Fibroblast of lung (primary cell): ENCODE results near the gene KNDC1. TPM values are rescaled to one million over a fixed set of nuclear protein-coding genes. Genes with fewer than 3 reads are reported as not detected.

Experiments
- DNase-seq, 2 donors: peaks; one replicate each; pipeline versions ENCODE4 v3.0.0 to v3.0.0-alpha.2; 2010; ENCODE audit warnings: low read depth in 2 of 2
- H2AFZ ChIP-seq: 2 replicates; pipeline ENCODE4 v1.5.1; 2012; ENCODE audit warnings: low read length, control low read depth, inconsistent platforms
- H3K27ac ChIP-seq: 2 replicates; pipeline ENCODE4 v1.5.1; 2011; ENCODE audit warnings: low read length, control low read depth; ENCODE audit not compliant: insufficient read depth
- H3K27me3 ChIP-seq: 2 replicates; pipeline ENCODE4 v1.5.1; 2011; ENCODE audit warnings: mild to moderate bottlenecking, low read length; ENCODE audit not compliant: control insufficient read depth, insufficient read depth
- H3K36me3 ChIP-seq: 2 replicates; pipeline ENCODE4 v1.5.1; 2011; ENCODE audit warnings: low read length; ENCODE audit not compliant: control insufficient read depth, insufficient read depth
- H3K4me1 ChIP-seq: 2 replicates; pipeline ENCODE4 v1.5.1; 2011; ENCODE audit warnings: low read length; ENCODE audit not compliant: control insufficient read depth, insufficient read depth; ENCODE audit errors: extremely low read depth
- H3K4me2 ChIP-seq: 2 replicates; pipeline ENCODE4 v1.5.1; 2011; ENCODE audit warnings: low read length, control low read depth; ENCODE audit not compliant: insufficient read depth; ENCODE audit errors: extremely low read depth
- H3K4me3 ChIP-seq, 4 experiments: fragments of 200-600 bp in 1 of 4; sonication (generic) in 1 of 4; replicated peaks in 1 of 4; 2 replicates each; pipeline ENCODE4 v1.5.1; 2011 to 2016; ENCODE audit warnings: low read length in 4 of 4, low read depth in 3 of 4, mild to moderate bottlenecking in 3 of 4, control low read depth in 2 of 4, inconsistent platforms in 1 of 4, mixed read lengths in 1 of 4; ENCODE audit not compliant: insufficient read depth in 1 of 4; ENCODE audit errors: control extremely low read depth in 1 of 4
- H3K79me2 ChIP-seq: 2 replicates; pipeline ENCODE4 v1.5.1; 2012; ENCODE audit warnings: mild to moderate bottlenecking, low read length, inconsistent platforms; ENCODE audit not compliant: control insufficient read depth, insufficient read depth
- H3K9ac ChIP-seq: 2 replicates; pipeline ENCODE4 v1.5.1; 2011; ENCODE audit warnings: mild to moderate bottlenecking, low read length, control low read depth; ENCODE audit not compliant: insufficient read depth
- H3K9me3 ChIP-seq: 2 replicates; pipeline ENCODE4 v1.5.1; 2012; ENCODE audit warnings: low read depth, low read length; ENCODE audit not compliant: control insufficient read depth, insufficient read depth
- H4K20me1 ChIP-seq: 2 replicates; pipeline ENCODE4 v1.5.1; 2011; ENCODE audit warnings: low read length; ENCODE audit not compliant: control insufficient read depth, insufficient read depth; ENCODE audit errors: extremely low read depth
- CTCF ChIP-seq, 2 donors: IDR thresholded peaks in 1 of 2; conservative IDR thresholded peaks in 1 of 2; 1 replicate in 1 of 2; 2 replicates in 1 of 2; pipeline ENCODE4 v1.5.1; 2011 to 2012; ENCODE audit warnings: low read length in 2 of 2, control low read depth in 1 of 2, inconsistent platforms in 1 of 2, low read depth in 1 of 2, mild to moderate bottlenecking in 1 of 2
- EZH2 ChIP-seq: IDR thresholded peaks from 2 replicates; pipeline ENCODE4 v1.5.1; 2012; ENCODE audit warnings: low read length, control low read depth, mild to moderate bottlenecking; ENCODE audit errors: missing control alignments
- polyA plus RNA-seq, 2 donors: library from polyadenylated mRNA; depleted of rRNA in 1 of 2; stranded (reverse) in 1 of 2; unstranded in 1 of 2; fragments of >200 nt; gene quantifications; 2 replicates each; pipeline ENCODE4 v1.2.1, GENCODE V29; 2011 to 2012; ENCODE audit warnings: missing spikeins in 1 of 2
- total RNA-seq: library from RNA; depleted of rRNA; stranded (reverse); fragments of >200 nt; gene quantifications from 2 replicates; pipeline ENCODE4 v1.2.1, GENCODE V29; 2014

The KNDC1 gene
- total and polyA plus RNA-seq, 2 donors (not counting 1 experiment from before 2014, with no cell fraction given), result 0.20 to 0.50 TPM

GRCh38 chr10:133183646-133184378 is 23.8 kb downstream of the KNDC1 start:
- Histone ChIP-seq H3K27ac (no peak overlapping the region), H3K4me1 (no peaks in the 10 kb centered on the region), H3K79me2 (no peaks in the 10 kb centered on the region), H3K27me3 (no peaks in the 10 kb centered on the region), H3K4me3 (no peak overlapping the region), H4K20me1 (no peaks in the 10 kb centered on the region), H3K9ac (no peak overlapping the region), H3K36me3 (no peaks in the 10 kb centered on the region), H3K9me3 (peaks cover 2% of the 10 kb centered on the region), H2AFZ (no peak overlapping the region), H3K4me2 (no peak overlapping the region)
- TF ChIP-seq EZH2 (no peak), CTCF (conservative IDR thresholded peaks at IDR 0.05 in 1 of 2, IDR thresholded peaks at IDR 0.05 in 1 of 2; ENCODE audit: low read depth in 1 of 2, low read length in 2 of 2) (no peak)
- DNase-seq, result no peak

GRCh38 chr10:133184591-133185244 is 24.7 kb downstream of the KNDC1 start:
- H3K27ac ChIP-seq, result no peak overlapping the region
- no peak overlapping the region for H3K9ac ChIP-seq
- no peak for DNase-seq
- H3K4me3 ChIP-seq, result no peak overlapping the region
- no peaks in the 10 kb centered on the region for H4K20me1 ChIP-seq
- no peaks in the 10 kb centered on the region for H3K4me1 ChIP-seq
- TF ChIP-seq CTCF (conservative IDR thresholded peaks at IDR 0.05 in 1 of 2, IDR thresholded peaks at IDR 0.05 in 1 of 2; ENCODE audit: low read depth in 1 of 2, low read length in 2 of 2), result no peak
- TF ChIP-seq EZH2, result no peak
- no peak overlapping the region for H3K4me2 ChIP-seq
- H3K79me2 ChIP-seq, result no peaks in the 10 kb centered on the region
- H3K36me3 ChIP-seq, result no peaks in the 10 kb centered on the region
- no peaks in the 10 kb centered on the region for H3K27me3 ChIP-seq
- peaks cover 2% of the 10 kb centered on the region for H3K9me3 ChIP-seq
- no peak overlapping the region for H2AFZ ChIP-seq

- H3K27ac ChIP-seq, result no peak overlapping the region
- H3K9me3 ChIP-seq, result peaks cover 2% of the 10 kb centered on the region
- no peak overlapping the region for H3K4me2 ChIP-seq
Observed at GRCh38 chr10:133185421-133185820, 25.4 kb downstream of the KNDC1 start.

More at GRCh38 chr10:133185421-133185820, 25.4 kb downstream of the KNDC1 start:
- no peaks in the 10 kb centered on the region for H3K36me3 ChIP-seq
- no peaks in the 10 kb centered on the region for H3K4me1 ChIP-seq
- H3K4me3 ChIP-seq, result no peak overlapping the region
- no peak for DNase-seq
- H4K20me1 ChIP-seq, result no peaks in the 10 kb centered on the region
- no peak overlapping the region for H3K9ac ChIP-seq
- no peaks in the 10 kb centered on the region for H3K79me2 ChIP-seq
- TF ChIP-seq CTCF (conservative IDR thresholded peaks at IDR 0.05 in 1 of 2, IDR thresholded peaks at IDR 0.05 in 1 of 2; ENCODE audit: low read depth in 1 of 2, low read length in 2 of 2) (no peak), EZH2 (no peak)
- H3K27me3 ChIP-seq, result no peaks in the 10 kb centered on the region
- no peak overlapping the region for H2AFZ ChIP-seq
